SU-DHL-6 (cell line): ENCODE results near the gene EFCAB9.
"Not testable (repeated sequence)": the region's sequence is repeated elsewhere in the genome, so short reads cannot be mapped to it uniquely, and the experiment has no call there.

ENCODE experiments used
- H2AFZ ChIP-seq: fragments of 200-600 bp; sonication (generic); 2 replicates; pipeline ENCODE4 v1.6.1; 2014; ENCODE audit warnings: low read depth, mild to moderate bottlenecking, moderate library complexity, mixed read lengths, antibody characterized with exemption, low read length; ENCODE audit not compliant: severe bottlenecking
- H3F3A ChIP-seq: fragments of 200-600 bp; shearing (Covaris generic); 2 replicates; pipeline ENCODE4 v1.6.0; 2016; ENCODE audit warnings: antibody characterized with exemption, mild to moderate bottlenecking; ENCODE audit not compliant: insufficient read depth
- H3K27ac ChIP-seq: fragments of 200-600 bp; sonication (generic); 2 replicates; pipeline ENCODE4 v1.5.1; 2016; ENCODE audit warnings: low read depth, mild to moderate bottlenecking, low read length, moderate library complexity, mixed read lengths
- H3K27me3 ChIP-seq: fragments of 200-600 bp; sonication (generic), shearing (Covaris generic); 2 replicates; pipeline ENCODE4 v1.6.0; 2014; ENCODE audit warnings: mild to moderate bottlenecking, low read length
- H3K36me3 ChIP-seq: fragments of 200-600 bp; sonication (generic); 2 replicates; pipeline ENCODE4 v1.6.1; 2014; ENCODE audit warnings: mild to moderate bottlenecking, low read length, mixed read lengths
- H3K4me2 ChIP-seq: fragments of 300-600, 200-600 bp; shearing (Covaris generic), sonication (generic); 2 replicates; pipeline ENCODE4 v1.6.0; 2014; ENCODE audit warnings: low read length, low read depth, mild to moderate bottlenecking; ENCODE audit not compliant: poor library complexity, severe bottlenecking
- H3K4me3 ChIP-seq: fragments of 200-600 bp; sonication (generic); 2 replicates; pipeline ENCODE4 v1.5.1; 2014; ENCODE audit warnings: antibody characterized with exemption, low read length, mild to moderate bottlenecking, mixed read lengths; ENCODE audit not compliant: insufficient read depth, poor library complexity, severe bottlenecking
- H3K79me2 ChIP-seq: fragments of 200-600 bp; sonication (generic); 2 replicates; pipeline ENCODE4 v1.6.1; 2014; ENCODE audit warnings: mild to moderate bottlenecking, low read length, moderate library complexity; ENCODE audit not compliant: insufficient read depth
- H3K9ac ChIP-seq: fragments of 200-600 bp; sonication (generic); 2 replicates; pipeline ENCODE4 v1.7.0; 2014; ENCODE audit warnings: mild to moderate bottlenecking, low read length
- H3K9me2 ChIP-seq: fragments of 200-600 bp; sonication (generic); replicated peaks from 2 replicates; pipeline ENCODE4 v1.6.1; 2014; ENCODE audit warnings: low read length; ENCODE audit not compliant: insufficient read depth
- H3K9me3 ChIP-seq: fragments of 200-600 bp; sonication (generic); 2 replicates; pipeline ENCODE4 v1.6.1; 2014; ENCODE audit warnings: low read length, mixed read lengths; ENCODE audit not compliant: insufficient read depth
- H4K20me1 ChIP-seq: fragments of 200-600 bp; sonication (generic); 2 replicates; pipeline ENCODE4 v1.6.1; 2014; ENCODE audit warnings: low read depth, mild to moderate bottlenecking, antibody characterized with exemption, low read length, moderate library complexity, mixed read lengths
- EZH2phosphoT487 ChIP-seq: fragments of 200-600 bp; sonication (generic), shearing (Covaris generic); conservative IDR thresholded peaks from 2 replicates; pipeline ENCODE4 v1.6.1; 2018; ENCODE audit warnings: mild to moderate bottlenecking, antibody characterized with exemption, low read length, moderate library complexity, mixed read lengths
- TF ChIP-seq, protein P1 (sequence below): fragments of 200-600 bp; sonication (generic); IDR thresholded peaks from one replicate; pipeline ENCODE4 v1.5.1; 2017; ENCODE audit warnings: antibody characterized with exemption, mild to moderate bottlenecking, low read length, moderate library complexity; ENCODE audit not compliant: insufficient read depth, poor library complexity, severe bottlenecking

The EFCAB9 gene

DNA sequence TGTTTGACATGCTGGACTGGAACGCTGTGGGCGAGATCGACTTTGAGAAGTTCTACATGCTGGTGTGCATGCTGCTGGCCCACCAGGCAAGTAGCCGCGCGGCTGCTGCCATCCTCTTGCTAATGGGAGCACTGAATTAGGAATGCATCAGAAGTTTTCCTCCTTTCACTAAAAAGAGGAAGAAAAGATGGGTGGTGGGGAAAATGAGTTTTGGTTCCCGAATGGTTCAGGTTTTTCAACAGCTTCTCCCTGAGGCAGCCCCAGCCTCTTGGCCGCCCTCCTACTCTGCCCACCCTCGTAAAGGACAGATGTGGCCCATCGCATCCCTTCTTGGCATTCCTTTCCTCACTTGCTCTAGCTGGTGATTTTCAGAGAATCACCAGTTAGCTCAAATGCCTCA is 5.5 kb downstream of the EFCAB9 start:
- H3F3A ChIP-seq = no peaks in the 10 kb centered on the region
- no peaks in the 10 kb centered on the region for H3K9me2 ChIP-seq
- TF ChIP-seq, protein P1, sequence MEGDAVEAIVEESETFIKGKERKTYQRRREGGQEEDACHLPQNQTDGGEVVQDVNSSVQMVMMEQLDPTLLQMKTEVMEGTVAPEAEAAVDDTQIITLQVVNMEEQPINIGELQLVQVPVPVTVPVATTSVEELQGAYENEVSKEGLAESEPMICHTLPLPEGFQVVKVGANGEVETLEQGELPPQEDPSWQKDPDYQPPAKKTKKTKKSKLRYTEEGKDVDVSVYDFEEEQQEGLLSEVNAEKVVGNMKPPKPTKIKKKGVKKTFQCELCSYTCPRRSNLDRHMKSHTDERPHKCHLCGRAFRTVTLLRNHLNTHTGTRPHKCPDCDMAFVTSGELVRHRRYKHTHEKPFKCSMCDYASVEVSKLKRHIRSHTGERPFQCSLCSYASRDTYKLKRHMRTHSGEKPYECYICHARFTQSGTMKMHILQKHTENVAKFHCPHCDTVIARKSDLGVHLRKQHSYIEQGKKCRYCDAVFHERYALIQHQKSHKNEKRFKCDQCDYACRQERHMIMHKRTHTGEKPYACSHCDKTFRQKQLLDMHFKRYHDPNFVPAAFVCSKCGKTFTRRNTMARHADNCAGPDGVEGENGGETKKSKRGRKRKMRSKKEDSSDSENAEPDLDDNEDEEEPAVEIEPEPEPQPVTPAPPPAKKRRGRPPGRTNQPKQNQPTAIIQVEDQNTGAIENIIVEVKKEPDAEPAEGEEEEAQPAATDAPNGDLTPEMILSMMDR = no peak
- no peak for TF ChIP-seq EZH2phosphoT487
- H3K4me2 ChIP-seq = no peak overlapping the region
- H2AFZ ChIP-seq = no peak overlapping the region
- H4K20me1 ChIP-seq = no peaks in the 10 kb centered on the region
- H3K4me3 ChIP-seq = no peak overlapping the region
- no peaks in the 10 kb centered on the region for H3K27me3 ChIP-seq
- H3K9me3 ChIP-seq = no peaks in the 10 kb centered on the region
- no peak overlapping the region for H3K9ac ChIP-seq
- no peaks in the 10 kb centered on the region for H3K36me3 ChIP-seq
- H3K79me2 ChIP-seq = no peaks in the 10 kb centered on the region
- no peak overlapping the region for H3K27ac ChIP-seq

DNA sequence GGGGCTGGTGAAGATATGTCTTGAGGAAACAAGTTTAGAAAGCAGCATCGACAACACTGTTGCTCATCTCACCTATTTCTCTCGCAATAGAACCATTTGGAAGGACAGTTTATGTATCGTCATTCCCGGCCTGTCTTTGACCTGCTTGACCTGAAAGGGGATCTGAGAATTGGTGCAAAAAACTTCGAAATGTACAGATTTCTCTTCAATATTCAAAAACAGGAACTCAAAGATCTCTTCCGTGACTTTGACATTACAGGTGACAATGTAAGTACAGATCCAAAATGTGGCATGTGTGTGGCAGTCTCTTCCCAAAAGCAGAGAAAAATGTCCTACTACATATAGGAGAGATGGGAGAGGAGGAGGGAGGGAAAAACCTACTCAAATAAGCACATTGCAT is 6.5 kb downstream of the EFCAB9 start:
- Histone ChIP-seq H3F3A (no peaks in the 10 kb centered on the region), H2AFZ (no peak overlapping the region), H3K27ac (no peak overlapping the region), H3K36me3 (no peaks in the 10 kb centered on the region), H3K4me2 (no peak overlapping the region), H3K9me3 (no peaks in the 10 kb centered on the region), H3K9ac (no peak overlapping the region), H4K20me1 (no peaks in the 10 kb centered on the region), H3K79me2 (no peaks in the 10 kb centered on the region), H3K9me2 (no peaks in the 10 kb centered on the region), H3K4me3 (no peak overlapping the region), H3K27me3 (no peaks in the 10 kb centered on the region)
- TF ChIP-seq EZH2phosphoT487 = no peak
- TF ChIP-seq, protein P1 = no peak

DNA sequence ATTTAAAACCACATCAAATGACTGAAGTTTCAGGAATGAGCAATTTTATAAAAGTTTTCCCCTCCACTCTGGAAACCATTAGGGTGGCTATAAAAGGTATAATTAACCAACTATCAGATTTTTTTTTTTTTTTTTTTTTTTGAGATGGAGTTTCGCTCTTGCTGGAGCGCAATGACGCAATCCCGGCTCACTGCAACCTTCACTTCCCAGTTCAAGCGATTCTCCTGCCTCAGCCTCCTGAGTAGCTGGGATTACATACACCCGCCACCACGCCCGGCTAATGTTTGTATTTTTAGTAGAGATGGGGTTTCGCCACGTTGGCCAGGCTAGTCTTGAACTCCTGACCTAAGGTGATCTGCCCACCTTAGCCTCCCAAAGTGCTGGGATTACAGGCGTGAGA is 12.0 kb downstream of the EFCAB9 start:
- H2AFZ ChIP-seq, H3K4me2 ChIP-seq, H3K27ac ChIP-seq, H3K79me2 ChIP-seq, H3K9me2 ChIP-seq, H3K27me3 ChIP-seq, H4K20me1 ChIP-seq, H3K9me3 ChIP-seq, H3K4me3 ChIP-seq, H3F3A ChIP-seq, H3K36me3 ChIP-seq, H3K9ac ChIP-seq: not testable (repeated sequence)

DNA sequence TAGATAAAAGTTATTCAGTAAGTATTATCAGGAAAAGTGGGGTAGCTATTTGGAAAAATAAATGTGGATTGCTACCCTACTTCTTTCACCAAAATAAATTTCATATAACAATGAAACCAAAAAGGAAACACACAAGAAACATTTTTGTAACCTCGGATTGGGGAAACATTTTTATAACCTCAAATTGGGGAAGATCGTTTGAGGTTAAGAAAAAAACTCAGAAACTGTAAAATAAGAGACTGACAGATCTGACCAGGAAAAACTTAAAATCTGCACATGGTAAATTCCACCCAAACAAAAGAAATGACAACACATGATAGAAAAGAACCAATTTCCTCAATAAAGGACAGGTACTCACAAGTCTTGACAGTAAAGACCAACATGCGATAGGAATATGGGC is 13.5 kb downstream of the EFCAB9 start:
- Histone ChIP-seq H3K27ac (no peak overlapping the region), H2AFZ (no peak overlapping the region), H3K9me2 (no peaks in the 10 kb centered on the region), H3K27me3 (no peaks in the 10 kb centered on the region), H3K36me3 (peaks cover 5% of the 10 kb centered on the region), H3K9ac (no peak overlapping the region), H3F3A (no peaks in the 10 kb centered on the region), H4K20me1 (no peaks in the 10 kb centered on the region), H3K9me3 (no peaks in the 10 kb centered on the region), H3K4me2 (no peak overlapping the region), H3K4me3 (no peak overlapping the region), H3K79me2 (no peaks in the 10 kb centered on the region)
- no peak for TF ChIP-seq EZH2phosphoT487
- TF ChIP-seq, protein P1 = no peak
